DMS114 treated with DMSO at 0.1 percent for 48 hours (cell line): Measurements from ENCODE around the gene MRPS12.
A peak's percentile ranks its signal among the peaks of the same experiment; 100 is the strongest.
"Not testable (repeated sequence)": the region's sequence is repeated elsewhere in the genome, so short reads cannot be mapped to it uniquely, and the experiment has no call there.

Experiments
- DNase-seq: peaks from one replicate; lab custom pipeline; 2025; ENCODE audit not compliant: unreplicated experiment; lab: John Stamatoyannopoulos, UW

Gene MRPS12

GRCh38 chr19:38930776-38931520 lies at the start of gene MRPS12:
MRPS12 (plus strand) TSS chr19:38930944; CDS start chr19:38931295, 351 bp downstream.
- peak; percentile 98 for DNase-seq

- DNase-seq = no peak
These were observed 47.5 kb upstream of the MRPS12 start for GRCh38 chr19:38883286-38883685.

- DNase-seq = not testable (repeated sequence)
These were observed 46.1 kb upstream of the MRPS12 start for GRCh38 chr19:38884691-38885090.

- DNase-seq = no peak
These were observed 41.9 kb upstream of the MRPS12 start for GRCh38 chr19:38888876-38889275.

GRCh38 chr19:38889803-38890202 lies 40.9 kb upstream of the MRPS12 start:
- no peak for DNase-seq

- DNase-seq = no peak
These were observed 40.1 kb upstream of the MRPS12 start for GRCh38 chr19:38890686-38891085.

GRCh38 chr19:38891771-38892170 lies 39.0 kb upstream of the MRPS12 start:
- DNase-seq = no peak

- no peak for DNase-seq
These were observed 37.9 kb upstream of the MRPS12 start for GRCh38 chr19:38892841-38893240.

- no peak for DNase-seq
These were observed 37.4 kb upstream of the MRPS12 start for GRCh38 chr19:38893341-38893771.

- no peak for DNase-seq
These were observed 35.8 kb upstream of the MRPS12 start for GRCh38 chr19:38894968-38895367.

GRCh38 chr19:38898788-38899446 lies 31.8 kb upstream of the MRPS12 start:
- no peak for DNase-seq

- peak; percentile 100 for DNase-seq
These were observed 31.1 kb upstream of the MRPS12 start, which contains the start of the genes NFKBIB and SIRT2 for GRCh38 chr19:38899447-38900201. NFKBIB (plus strand) TSS chr19:38899969; CDS start chr19:38900033, 64 bp downstream. SIRT2 (minus strand) TSS chr19:38899618; CDS start chr19:38899521, 97 bp downstream.

- peak; percentile 78 for DNase-seq
These were observed 30.5 kb upstream of the MRPS12 start for GRCh38 chr19:38900202-38900629.

- no peak for DNase-seq
These were observed 30.0 kb upstream of the MRPS12 start for GRCh38 chr19:38900743-38901190.

- no peak for DNase-seq
These were observed 29.1 kb upstream of the MRPS12 start for GRCh38 chr19:38901683-38902082.

- DNase-seq = no peak
These were observed 25.9 kb upstream of the MRPS12 start for GRCh38 chr19:38904581-38905539.

GRCh38 chr19:38905620-38906019 lies 25.1 kb upstream of the MRPS12 start:
- DNase-seq = no peak

GRCh38 chr19:38907227-38907626 lies 23.5 kb upstream of the MRPS12 start:
- DNase-seq = no peak

- DNase-seq = no peak
These were observed 23.1 kb upstream of the MRPS12 start for GRCh38 chr19:38907670-38908069.

GRCh38 chr19:38908911-38909310 lies 21.8 kb upstream of the MRPS12 start:
- DNase-seq = no peak
